ENCODE measurements around the gene ISM1. TPM values are rescaled to one million over a fixed set of nuclear protein-coding genes. Genes with fewer than 3 reads are reported as not detected.

Gene ISM1
- total RNA-seq, 1 experiment from 2014 or later: not detected

DNA sequence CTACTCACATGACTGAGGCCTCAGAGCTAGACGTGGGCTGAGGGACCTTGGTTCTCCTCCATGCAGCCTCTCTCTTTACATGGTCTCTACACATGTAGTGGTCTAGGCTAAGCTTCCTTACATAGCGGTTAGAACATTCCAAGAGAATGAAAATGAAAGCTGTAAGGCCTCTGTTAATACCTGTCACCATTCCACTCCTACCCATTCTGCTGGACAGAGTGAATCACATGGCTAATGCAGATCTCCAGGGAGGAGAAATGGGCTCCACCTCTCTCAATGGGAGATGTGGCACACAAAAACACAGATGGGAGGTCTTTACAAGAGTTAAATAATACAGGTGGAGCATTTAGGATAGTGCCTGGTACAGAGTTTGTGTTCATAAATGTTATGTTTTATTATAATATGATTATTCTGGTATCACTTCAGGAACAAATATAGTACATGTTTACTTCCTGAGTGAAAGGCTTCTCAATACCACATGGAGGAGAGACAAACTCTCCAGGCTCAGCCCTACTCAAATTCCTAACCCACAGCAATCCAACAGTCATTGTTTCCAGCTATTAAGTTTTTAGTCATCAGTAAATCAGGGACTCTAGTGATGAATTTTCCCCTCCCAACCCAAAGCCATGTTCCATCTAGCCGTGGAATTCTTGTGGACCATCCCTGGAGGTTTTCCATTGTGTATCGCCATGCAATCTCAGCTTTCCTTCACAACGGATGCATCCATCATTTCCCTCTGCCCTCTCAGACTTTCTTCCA lies 57.9 kb downstream of the ISM1 start:
- DNase-seq (ENCODE audit: extremely low read depth, low read depth): no peak

DNA sequence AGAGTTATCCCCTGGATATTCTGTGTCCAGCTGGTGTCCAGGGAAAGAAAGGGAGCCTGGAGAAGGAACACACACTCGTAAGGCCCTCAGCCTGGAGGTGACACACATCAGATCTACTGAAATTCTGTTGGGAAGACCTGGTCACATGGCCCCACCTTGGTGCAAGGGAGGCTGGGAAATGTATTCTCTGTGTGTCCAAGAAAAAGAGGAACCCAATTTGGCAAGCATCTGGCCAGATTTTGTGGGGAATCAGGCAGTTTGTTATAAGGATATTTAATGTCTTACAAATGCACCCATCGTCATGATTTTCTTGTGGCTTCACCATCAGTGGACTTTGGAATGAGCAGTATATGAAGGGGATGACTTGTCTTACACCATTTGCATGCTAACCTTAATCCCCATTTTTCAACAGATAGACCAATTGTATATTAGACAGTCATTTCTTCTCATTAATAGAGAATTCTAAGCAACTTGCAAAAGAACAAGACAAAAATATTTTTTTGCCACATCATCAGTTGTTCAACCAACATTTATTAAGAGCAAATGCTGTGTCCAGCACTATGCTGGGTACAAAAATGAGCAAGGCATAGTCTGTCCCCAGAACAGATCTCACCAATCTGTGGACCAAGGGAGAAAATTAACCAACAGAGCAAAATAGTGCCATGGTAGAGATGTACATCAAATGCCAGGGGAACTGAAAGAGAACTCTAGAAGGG lies 59.7 kb downstream of the ISM1 start:
- no peak for DNase-seq (ENCODE audit: extremely low read depth, low read depth)

DNA sequence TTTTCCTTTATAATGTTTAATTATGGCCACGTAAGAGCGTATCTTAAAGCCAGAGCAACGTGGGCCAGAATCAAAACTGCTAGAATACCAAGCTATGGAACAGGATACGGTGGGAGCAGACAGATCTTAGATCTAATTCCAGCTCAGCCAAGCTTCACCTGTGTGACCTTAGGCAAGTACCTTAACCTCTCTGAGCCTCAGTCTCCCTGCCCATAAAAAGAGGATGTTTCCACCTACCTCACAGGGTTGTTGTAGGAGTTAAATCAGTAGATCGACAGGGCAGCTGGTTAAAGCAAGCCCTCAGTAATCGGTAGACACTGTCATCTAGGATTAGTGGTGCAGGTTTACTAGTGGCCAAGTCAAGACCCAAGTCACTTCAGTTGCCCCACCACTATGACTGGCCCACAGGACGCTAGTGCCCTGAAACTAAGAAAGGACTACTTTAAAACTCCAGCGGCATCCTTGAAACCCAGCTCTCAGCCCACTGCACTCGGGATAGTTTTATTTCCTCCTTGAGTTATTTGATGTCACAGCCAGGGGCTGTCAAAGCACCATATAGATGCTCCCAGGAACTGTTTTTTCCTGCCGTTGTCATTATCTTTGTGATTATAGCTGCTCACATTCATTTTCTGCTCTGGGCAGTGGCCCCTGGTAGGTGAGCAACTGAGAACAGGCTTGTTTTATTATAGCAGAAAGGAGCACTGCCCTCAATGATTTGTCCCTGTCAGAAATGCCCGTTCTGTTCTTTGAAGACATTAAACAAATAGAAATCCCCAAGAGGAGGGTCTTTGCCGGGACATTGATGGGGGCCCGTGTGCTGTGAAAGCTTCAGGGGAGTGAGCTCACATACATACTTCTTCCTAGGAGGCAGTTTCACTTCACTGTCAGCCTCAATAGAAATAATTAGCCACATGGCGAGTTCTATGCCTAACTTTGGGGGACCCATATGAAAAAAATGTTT lies 63.1 kb downstream of the ISM1 start:
- DNase-seq (ENCODE audit: extremely low read depth, low read depth): no peak

DNA sequence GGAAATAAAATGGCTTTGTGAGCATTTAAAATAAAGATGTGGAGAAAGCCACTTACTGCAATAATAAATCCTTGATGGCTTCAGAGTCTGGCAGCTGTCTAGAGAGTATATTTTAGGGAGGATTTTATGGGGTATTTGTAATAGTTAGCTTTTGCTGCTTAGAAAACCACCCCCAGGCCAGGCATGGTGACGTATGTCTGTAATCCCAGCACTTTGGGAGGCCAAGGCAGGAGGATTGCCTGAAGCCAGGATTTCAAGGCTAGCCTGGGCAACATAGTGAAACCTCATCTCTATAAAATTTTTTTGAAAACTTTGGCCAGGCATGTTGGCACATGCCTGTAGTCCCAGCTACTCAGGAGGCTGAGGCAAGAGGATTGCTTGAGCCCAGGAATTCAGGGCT lies 63.8 kb downstream of the ISM1 start:
- no peak for DNase-seq (ENCODE audit: extremely low read depth, low read depth)

DNA sequence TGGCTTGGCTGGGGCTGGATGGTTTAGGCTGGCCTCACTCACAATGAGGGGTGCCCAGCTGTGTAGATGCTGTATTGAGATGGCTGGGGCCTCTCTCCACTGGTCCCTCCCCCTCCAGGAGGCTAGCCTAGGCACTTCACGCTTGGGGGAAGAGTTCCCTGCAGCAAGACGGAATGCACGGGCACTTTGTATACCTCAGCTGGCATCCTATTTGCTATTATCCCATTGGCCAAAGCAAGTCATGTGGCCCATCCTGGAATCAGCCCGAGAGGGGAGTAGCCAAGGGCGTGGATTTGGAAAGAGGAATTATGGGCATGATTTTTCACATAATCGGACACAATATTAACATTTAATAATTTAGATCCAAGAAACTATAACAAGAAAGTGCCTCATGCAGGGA lies 64.3 kb downstream of the ISM1 start:
- DNase-seq (ENCODE audit: extremely low read depth, low read depth): no peak

DNA sequence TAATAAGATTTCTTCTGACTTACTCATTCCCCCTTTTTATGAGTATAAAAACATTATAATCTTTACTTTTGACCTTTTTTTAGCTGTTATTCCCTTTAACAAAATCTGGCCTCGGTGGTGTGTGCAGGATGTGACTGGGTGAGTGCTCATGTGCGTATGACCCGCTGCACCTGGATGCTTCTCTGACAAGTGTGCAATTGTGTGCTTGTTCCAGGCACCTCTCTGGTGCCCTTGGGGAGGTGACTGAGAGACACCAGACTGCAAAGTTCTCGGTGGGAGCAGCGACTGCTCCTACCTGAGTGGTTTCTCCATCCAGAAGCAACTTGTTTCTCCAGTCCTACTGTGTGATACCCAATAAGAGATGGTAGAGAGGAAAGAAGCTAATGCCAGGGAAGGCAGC lies 65.0 kb downstream of the ISM1 start:
- no peak for DNase-seq (ENCODE audit: extremely low read depth, low read depth)

DNA sequence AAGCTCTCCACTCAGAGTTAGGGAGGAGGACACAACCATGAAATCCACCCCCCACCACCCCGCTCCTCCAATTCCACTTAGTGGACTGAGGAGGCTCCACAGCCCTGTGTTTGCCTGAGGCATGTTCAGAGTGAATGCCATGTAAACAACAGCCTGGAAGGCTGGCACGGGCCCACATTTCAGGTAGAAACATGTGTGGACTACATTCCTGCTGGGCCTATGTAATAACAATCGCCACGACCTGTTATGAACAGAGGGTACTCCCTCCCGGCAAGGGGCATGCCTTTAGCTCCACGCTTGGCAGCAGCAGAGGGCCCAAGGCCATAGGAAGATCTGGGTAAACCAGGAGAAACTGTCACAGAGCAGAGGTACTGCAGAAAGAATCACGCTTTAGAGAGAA lies 65.5 kb downstream of the ISM1 start:
- DNase-seq (ENCODE audit: extremely low read depth, low read depth): no peak

DNA sequence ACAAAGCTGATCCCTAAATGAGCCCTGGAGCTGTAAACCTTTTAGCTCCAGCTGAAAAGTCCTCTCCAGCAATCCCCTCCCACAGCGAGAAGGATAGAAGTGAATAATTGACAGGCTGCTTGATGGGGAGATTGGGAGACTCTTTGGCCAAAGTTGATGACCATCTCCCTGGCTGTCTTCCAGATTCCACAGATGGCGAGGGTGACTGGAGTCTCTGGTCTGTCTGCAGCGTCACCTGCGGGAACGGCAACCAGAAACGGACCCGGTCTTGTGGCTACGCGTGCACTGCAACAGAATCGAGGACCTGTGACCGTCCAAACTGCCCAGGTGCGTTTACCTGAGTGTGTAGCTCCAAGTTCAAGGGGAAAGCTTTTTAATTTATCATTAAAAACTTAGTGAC lies 67.3 kb downstream of the ISM1 start:
- no peak for DNase-seq (ENCODE audit: extremely low read depth, low read depth)

DNA sequence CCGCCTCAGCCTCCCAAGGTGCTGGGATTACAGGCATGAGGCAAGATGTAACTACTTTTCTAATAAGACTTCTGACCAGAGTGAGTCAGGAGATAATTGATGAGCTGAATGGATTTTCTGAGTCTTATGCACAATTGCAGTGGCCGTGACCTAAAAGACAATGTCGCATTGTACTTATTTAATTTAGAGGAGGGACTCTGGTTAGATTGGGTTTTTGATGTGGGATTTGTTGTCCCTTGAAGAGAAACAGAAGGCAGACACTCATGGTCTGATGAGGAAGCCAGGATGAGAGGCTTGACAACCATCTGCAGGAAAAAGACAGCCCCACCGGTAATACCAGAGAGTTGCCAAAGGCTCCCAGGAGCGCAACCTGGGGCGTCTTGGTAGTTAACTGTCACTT lies 68.0 kb downstream of the ISM1 start:
- DNase-seq (ENCODE audit: extremely low read depth, low read depth): no peak

DNA sequence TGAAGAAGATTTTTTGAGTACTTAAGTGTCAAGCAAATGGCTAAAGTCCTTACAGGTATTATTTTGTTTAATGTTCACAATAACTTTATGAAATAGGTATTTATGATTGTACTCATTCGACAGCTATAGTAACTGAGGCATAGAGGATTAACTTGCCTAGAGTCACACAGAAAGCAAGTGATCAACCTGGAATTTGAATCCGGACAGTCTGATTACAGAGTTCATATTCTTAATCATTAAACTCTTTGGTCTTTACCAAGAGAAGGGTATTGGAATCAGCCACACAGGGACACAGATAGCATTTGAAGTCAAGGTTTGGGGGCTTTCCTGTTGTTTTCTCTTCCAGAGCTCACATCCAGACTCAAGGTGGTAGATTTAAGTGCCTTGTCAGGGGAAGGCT lies 69.7 kb downstream of the ISM1 start:
- no peak for DNase-seq (ENCODE audit: extremely low read depth, low read depth)

DNA sequence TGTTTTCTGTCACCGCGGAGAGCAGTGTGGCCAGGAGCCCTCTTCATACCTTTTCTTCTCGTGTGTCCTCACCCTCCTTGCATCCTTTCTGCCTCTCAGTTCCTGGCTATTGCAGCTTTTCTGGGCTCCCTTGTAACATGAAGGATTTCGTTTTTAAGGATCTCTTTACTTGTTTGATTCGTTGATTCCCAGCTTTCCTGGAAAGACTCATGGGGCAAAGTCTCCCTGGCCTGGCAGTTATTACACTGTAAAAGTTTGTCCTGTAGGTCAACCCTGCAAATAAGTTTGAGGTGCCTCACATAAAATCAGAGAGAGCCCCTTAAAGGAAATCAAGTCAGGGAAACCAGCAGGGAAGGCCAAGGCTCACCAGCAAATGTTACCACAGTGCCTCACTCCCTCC lies 70.1 kb downstream of the ISM1 start:
- no peak for DNase-seq (ENCODE audit: extremely low read depth, low read depth)

DNA sequence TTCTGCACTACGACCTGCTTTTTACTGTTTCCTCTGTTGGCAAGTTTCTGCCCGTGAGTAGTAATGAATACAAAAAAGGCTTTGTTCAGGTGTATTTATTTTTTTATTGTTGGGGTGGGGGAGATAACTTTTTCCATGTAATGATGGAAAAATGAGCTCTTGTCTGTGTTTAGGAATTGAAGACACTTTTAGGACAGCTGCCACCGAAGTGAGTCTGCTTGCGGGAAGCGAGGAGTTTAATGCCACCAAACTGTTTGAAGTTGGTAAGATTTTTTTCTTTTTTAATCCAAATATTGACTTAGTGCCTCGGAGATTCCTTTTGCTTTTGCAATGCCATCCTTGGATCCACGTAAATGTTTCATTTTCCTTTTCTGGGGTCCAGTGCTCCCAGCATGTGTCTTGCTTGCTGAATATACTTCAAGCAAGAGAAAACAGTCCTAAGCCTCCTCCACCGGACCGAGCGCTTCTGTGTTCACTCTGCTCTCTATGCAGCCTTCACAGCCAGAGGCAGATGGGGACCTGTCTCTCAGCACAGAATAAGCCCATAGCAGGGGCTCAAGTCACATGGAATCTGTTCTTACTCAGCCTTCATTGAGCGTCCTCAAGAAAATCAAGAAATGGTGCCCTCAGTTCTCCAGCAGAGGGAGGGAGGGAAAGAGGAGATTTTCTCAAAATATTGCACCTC lies 71.3 kb downstream of the ISM1 start:
- DNase-seq (ENCODE audit: extremely low read depth, low read depth): no peak

DNA sequence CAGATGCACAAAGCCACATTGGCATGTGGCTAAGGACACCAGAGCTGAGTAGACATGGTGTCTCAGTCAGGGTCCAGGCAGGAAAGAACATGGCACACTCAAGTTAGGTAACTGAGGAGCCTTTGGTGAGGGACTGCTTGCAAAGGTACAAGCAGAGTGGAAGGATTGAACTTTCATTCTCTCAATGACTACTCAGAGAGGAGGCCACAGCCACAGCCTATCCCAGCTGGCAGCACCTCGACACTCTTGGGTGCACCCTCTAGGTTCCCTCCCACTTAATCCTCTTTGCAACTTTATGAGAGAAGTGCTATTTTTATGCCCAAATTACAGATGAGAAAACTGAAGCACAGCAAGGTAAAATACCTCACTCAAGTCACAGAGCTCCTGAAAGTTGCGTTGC lies 73.4 kb downstream of the ISM1 start:
- no peak for DNase-seq (ENCODE audit: extremely low read depth, low read depth)

DNA sequence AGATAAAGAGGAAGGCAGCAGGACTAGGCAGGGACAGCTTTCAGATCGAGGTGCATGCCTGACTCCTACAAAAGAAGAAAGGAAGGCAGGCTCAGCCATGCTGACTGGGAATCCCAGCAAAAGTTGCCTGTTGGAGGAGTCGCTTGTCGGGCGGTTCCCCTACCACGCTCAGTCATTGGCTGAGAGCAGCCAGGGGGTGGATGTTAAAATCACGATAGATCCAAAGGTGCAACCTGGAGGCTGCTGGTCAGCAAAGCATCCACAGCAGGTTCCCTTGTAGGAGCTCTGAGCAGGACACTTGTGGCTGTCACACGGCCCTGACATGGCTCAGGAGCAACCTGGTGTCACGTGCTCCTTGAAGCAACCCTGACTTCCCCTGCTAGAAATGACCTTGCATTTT lies 74.6 kb downstream of the ISM1 start:
- DNase-seq (ENCODE audit: extremely low read depth, low read depth): no peak

DNA sequence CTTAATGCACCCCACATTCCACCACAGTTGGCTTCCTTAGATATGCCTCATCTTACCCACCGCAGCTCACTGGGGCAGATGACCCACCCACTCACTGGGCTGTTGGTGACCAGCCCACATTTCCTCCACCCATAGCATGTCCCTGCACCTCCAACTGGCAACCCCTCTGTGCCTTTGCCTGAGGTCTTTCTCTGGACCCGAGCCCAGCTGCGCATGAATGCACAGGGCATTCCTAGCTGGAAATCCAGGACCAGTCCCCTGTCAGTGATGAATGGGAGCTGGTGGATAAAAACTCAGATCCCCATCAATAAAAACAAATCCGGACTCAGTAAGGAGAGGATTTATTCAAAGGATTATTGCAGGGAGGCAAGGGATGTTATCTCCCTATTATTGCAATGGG lies 75.0 kb downstream of the ISM1 start:
- no peak for DNase-seq (ENCODE audit: extremely low read depth, low read depth)

DNA sequence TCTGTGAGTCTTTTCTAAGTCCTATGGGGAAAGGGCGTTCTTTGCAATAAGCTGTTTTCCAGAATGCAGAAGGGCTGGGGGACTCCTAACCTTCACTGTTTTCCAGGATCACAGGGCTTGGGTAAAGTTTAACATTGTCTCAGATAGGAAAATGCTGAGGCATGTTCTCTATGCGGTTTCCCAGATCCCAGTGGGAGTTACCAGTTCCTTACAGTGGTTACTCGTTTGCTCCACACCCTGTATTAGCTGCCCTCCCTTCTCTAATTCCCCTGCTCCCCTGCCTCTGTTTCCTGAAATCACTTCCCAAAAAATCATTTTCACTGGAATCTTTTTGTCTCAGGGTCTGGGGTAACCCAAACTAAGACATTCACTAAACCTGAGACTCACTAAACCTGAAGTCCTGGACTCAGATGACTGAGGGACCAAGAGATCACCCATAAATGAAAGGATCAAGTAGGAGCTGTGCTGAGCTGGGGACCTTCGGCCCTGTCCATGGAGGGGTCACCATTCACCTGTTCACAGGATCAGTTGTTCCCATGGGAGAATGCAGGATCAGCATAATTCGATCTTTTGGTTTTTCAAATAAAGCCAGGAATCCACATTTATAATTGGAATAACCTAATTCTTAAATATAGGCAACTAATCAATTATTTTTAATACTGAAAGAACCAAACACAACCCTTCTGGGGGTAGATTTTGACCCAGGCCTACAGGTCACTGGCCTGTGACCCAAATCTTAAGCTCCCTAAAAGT lies 76.2 kb downstream of the ISM1 start:
- DNase-seq (ENCODE audit: extremely low read depth, low read depth): no peak

DNA sequence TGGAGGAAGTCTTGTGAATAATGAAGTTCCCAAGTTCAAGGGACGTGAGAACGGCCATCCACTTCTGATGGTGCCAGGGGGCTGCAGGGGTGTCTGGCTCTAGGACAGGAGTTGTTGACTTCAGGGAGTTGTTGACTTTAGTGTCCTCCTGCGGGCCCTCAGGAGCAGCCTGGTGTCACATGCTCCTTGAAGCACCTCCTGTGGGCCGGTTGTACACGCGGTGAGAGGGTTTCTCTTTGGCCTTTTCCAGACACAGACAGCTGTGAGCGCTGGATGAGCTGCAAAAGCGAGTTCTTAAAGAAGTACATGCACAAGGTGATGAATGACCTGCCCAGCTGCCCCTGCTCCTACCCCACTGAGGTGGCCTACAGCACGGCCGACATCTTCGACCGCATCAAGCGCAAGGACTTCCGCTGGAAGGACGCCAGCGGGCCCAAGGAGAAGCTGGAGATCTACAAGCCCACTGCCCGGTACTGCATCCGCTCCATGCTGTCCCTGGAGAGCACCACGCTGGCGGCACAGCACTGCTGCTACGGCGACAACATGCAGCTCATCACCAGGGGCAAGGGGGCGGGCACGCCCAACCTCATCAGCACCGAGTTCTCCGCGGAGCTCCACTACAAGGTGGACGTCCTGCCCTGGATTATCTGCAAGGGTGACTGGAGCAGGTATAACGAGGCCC lies 77.8 kb downstream of the ISM1 start:
- DNase-seq (ENCODE audit: extremely low read depth, low read depth): no peak

DNA sequence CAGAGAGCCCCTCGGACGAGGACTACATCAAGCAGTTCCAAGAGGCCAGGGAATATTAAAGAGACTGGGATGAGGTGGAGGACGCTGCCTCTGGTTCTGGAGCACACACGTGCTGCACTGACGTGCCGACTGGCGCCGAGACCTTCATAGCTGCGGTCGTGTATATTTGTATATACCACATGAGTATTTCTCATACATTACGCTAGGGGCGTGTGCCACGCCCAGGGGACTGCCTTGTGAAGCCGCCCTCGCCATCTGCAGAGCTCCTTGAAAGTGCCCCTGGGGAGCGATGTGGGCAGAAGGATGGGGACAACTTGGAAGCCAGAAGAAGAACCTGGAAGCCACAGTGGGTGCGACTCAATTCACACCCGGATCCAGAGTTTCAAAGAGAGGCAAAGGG lies 78.3 kb downstream of the ISM1 start:
- no peak for DNase-seq (ENCODE audit: extremely low read depth, low read depth)

DNA sequence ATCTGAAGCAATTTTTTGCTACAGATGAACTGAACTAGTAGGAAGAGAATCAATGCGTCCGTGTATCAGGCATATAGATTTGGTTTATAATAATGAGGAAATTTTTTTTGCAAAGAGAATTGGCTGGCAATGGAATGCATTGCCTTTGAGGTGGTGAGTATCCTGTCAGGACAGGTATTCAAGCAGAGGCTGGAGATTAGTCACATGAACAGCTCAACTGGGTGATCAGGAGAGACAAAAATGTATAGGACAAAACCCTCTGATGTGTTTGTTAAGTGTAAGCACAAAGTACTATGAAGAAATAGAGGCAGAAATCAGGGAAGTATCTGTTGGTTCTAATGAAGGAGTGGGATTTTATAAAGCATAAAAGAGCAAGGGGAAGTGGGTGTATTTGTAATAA lies 80.5 kb downstream of the ISM1 start:
- DNase-seq (ENCODE audit: extremely low read depth, low read depth): no peak
